ENCODE data around the gene TRIM44.
"Not testable (repeated sequence)": the region's sequence is repeated elsewhere in the genome, so short reads cannot be mapped to it uniquely, and the experiment has no call there.

TRIM44 gene

DNA sequence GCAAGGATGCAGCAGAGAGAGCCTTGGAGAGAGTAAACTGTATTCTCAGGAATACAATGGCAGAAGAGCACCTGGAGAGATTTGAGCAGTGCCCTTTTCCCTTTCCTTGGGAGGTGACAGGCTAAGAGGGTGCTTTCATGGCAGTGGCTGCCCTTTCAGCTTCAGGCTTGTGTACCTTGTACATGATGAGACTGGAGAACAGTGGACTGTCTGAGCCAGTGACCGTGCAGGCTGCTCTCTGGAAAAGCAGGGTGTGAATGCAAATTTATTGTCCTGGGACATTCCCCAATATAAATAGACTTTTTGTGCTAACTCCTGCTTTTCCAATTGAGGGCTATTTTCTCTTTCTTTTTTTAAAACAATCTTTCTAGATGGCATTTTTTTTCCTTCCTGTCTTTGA is 99.3 kb downstream of the TRIM44 start:
- DNase-seq = no peak

DNA sequence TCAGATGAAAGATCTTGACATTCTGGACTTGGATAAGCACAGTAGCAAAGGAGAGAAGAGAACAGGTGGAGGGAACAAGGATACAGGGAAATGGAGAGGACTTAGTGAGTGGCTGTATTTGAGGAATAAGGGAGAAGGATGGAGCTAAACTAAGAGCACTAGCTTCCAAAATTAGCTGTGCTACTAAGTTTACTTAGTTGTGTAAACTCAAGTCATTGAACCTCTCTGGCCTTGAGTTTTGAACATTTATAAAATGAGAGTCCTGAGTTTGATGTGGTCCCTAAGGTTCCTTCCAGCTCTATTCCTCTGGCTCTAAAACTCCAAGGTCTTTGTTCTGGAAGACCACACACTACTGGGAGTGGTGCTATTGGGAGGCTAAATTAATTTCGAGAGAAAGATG is 100.7 kb downstream of the TRIM44 start:
- no peak for DNase-seq

DNA sequence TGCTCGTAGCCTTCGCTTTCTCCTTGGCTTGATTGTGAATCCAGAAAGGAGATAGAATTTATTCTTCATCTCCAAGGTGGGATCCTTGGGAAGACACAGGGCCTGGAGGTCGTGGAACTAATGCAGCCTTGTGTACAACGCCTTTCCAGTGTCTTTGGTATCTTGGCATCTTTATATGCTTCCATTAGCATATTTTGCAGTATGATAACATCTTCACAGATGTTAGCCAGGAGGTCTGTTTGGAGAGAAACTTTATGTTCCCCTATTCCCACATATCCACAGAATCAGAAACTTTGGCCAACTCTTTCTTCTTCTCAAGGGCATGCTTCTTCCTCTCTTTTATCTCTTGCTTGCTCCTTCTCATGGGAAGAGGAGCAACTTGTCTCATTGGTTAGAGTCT is 101.2 kb downstream of the TRIM44 start:
- DNase-seq = no peak

DNA sequence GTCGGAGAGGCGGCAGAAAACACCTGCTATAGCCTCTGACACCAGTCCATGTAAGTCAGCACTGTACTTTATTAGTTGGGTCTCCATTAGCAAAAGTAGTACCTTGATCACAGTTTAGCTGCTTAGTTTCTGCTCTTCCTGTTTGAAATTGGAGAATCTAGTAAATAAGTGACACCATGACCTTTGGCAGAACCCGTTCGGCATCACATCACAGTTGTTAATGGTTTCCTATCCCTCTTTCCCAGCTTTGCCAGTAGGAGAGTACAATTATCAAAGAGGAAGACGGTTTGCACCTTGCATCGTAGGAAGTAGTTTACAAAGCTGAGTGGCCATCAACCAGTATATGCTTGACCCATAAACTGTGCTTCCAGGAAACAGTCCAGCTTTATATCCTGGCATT is 101.8 kb downstream of the TRIM44 start:
- DNase-seq = no peak

DNA sequence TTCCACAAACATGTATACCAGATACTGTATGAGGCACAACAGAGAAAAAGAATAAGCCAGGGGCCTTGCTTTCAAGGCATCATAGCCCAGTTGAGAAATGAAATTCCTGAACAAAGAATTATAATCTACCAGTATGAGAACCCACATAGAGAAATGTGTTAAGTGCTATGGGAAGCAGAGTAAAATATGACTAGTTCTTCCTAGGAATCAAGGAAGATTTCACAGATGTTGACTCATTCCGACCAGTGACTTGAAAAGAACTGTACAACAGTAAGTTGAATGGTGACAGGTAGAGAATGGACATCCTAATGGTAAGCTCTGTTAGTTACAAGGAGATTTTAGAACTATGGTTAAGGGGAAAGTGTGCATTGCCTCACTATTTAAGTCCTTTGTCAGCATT is 102.6 kb downstream of the TRIM44 start:
- DNase-seq = no peak

DNA sequence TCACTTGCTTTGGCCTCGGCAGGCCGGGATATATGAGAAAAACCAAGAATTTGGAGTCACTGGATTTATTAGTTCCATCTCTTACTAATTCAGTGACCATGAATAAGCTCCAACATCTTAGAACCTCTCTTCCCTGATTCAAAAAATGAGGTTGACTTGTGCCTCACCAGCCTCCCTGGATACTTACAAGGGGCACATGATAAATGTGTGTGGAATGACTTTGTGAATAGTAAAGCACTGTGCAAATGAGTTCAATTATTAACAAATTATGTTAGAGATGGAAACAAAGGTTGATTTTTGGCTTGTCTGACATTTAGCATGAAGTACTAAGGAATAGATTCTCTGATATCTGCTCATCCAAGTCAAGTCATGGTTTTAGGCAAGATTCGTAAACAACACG is 104.1 kb downstream of the TRIM44 start:
- no peak for DNase-seq

DNA sequence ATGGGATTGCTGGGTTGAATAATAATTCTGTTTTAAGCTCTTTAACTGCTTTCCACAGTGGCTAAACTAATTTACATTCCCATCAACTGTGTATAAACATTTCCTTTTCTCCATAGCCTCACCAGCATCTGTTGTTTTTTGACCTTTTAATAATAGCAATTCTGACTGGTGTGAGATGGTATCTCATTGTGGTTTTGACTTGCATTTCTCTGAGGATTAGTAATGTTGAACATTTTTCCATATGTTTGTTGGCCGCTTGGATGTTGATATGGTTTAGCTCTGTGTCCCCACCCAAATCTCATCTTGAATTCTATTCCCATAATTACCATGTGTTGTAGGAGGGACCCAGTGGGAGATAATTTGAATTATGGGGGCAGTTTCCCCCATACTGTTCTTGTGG is 107.8 kb downstream of the TRIM44 start:
- not testable (repeated sequence) for DNase-seq

DNA sequence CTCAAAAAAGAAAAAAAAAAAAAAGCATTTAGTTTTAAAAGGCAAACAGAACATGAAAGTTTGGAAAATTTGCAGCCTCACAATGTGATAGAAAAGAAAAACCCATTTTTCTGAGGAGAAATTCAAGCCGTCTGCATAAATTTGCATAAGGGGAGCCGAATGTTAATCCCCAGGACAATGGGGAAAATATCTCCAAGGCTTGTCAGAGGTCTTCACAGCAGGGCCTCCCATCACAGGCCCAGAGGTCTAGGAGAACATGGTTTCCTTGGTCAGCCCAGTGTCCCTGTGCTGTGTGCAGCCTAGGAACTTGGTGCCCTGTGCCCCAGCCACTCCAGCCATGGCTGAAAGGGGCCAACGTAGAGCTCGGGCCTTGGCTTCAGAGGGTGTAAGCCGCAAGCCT is 109.1 kb downstream of the TRIM44 start:
- no peak for DNase-seq

DNA sequence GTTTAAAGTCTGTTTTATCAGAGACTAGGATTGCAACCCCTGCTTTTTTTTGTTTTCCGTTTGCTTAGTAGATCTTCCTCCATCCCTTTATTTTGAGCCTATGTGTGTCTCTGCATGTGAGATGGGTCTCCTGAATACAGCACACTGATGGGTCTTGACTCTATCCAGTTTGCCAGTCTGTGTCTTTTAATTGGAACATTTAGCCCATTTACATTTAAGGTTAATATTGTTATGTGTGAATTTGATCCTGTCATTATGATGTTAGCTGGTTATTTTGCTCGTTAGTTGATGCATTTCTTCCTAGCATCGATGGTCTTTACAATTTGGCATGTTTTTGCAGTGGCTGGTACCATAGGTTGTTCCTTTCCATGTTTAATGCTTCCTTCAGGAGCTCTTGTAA is 114.7 kb downstream of the TRIM44 start:
- DNase-seq = not testable (repeated sequence)

DNA sequence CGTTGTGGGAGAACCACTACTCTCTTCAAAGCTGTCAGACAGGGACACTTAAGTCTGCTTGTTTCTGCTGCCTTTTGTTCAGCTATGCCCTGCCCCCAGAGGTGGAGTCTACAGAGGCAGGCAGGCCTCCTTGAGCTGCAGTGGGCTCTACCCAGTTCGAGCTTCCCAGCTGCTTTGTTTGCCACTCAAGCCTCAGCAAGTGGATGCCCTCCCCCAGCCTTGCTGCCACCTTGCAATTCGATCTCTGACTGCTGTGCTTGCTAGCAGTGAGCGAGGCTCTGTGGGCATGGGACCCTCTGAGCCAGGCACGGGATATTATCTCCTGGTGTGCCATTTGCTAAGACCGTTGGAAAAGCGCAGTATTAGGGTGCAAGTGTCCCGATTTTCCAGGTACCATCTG is 116.4 kb downstream of the TRIM44 start:
- DNase-seq = not testable (repeated sequence)

DNA sequence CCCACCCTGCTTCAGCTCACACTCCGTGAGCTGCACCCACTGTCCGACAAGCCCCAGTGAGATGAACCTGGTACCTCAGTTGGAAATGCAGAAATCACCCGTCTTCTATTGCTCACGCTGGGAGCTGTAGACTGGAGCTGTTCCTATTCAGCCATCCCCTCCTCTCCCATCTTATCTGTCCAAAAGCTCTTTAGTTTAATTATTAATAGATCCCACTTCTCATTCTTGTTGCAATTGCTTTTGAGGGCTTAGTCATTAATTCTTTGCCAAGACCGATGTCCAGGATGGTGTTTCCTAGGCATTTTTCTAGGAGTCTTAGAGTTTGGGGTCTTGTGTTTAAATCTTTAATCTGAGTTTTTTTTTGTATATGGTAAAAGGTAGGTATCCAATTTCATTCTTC is 116.8 kb downstream of the TRIM44 start:
- no peak for DNase-seq

DNA sequence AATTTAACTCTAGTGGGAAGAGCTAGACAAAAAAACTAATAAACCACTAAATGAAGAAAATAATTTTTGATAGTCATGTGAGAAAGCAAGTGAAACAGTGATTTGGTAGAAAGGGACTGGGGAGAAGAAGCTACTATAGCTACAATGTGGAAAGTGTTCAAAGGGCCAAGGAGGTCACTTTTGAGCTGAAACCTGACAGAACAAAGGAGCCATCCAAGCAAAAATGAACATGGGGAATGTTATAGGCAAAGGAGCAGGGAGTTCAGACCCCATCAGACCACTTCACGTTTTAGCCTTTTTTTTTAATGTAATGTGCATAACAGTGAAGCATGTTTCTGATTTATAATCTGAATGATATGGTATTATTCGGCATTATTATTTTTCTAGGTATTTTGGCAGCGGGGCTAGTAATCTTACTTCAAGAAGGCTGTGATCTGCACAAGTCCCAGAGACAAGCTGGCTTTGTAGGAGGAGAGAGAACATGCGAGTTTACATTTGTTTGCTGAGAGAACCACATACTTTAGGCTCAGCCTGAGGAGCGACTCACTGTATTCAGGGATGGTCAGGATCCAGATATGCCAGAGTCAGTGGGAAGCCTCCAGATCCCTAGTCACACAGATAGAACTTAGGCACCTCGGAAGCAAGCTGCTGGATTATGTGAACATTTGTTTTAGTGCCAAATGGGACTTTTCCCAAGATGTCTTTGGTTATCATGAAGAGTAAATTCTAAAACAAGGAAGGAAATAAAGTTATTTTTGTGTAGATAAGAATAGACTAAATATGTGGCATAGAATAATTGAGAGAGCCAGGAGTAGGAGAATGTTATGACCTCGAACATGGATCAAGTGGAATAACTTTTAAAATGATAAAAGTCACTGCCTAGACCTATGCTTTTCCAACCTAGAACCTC is 118.6 kb downstream of the TRIM44 start:
- DNase-seq = no peak

DNA sequence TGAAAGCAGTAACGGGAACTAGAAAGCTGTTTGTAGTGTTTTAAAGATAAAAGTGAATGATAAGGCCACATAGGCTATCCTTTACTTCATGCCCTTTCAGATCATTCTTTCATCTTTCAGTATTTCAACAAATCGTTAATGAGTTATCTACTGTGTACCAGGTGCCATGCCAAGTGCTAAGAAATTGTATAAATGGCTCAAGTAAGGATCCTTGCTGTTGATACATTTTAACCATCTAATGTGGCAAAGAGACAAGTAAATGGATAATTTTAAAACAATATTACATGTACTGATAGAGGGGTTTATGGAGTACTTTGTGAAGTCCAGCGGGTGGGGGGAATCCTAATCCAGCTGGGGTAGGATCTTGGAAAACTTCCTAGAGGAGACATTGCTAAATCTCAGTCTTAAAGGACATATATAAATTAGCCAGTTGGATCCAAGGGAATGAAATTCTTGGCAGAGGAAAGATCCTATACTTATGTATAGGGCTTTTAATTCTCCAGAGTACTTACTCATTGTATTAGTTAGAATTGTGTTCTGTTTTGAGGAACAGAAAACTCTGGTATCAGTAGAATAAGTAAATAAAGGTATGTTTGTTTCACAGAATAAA is 119.4 kb downstream of the TRIM44 start:
- no peak for DNase-seq

DNA sequence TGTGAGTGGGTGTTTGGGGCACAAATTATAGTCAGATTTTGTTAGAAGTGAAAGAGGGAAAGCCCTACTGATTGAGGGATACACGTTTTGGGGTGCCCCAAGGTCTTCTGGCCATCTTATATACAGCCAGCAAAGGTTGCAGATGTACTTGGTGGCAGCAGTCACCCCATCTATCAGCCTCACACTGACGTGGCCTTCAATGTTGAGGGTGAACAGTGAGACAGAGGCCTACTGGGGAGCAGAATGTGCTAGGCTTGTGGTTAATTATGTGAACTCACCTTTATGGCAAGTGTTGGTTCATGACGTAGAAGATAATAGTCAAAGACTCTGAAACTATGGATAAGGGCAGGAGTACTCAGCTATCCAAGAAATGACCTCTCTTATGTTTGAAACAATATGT is 121.2 kb downstream of the TRIM44 start:
- no peak for DNase-seq

DNA sequence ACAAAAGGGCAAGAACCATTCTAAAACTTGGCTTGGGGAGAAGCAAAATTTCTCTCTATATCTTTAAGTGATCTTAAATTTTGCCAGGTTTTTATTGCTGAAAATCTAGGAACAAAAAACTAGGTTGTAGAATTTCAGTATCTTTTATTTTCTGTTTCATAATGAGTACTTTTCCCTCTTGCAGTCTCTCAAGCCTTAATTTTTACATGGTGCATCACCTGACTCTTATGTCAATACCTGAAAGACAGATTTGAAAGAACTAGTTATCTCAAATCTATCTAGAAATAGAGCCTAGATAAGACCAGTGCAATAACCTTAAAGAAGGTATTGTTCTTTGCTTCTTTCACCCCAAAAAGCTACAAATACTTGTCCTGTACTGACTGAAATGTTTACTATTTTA is 122.1 kb downstream of the TRIM44 start:
- DNase-seq = no peak

DNA sequence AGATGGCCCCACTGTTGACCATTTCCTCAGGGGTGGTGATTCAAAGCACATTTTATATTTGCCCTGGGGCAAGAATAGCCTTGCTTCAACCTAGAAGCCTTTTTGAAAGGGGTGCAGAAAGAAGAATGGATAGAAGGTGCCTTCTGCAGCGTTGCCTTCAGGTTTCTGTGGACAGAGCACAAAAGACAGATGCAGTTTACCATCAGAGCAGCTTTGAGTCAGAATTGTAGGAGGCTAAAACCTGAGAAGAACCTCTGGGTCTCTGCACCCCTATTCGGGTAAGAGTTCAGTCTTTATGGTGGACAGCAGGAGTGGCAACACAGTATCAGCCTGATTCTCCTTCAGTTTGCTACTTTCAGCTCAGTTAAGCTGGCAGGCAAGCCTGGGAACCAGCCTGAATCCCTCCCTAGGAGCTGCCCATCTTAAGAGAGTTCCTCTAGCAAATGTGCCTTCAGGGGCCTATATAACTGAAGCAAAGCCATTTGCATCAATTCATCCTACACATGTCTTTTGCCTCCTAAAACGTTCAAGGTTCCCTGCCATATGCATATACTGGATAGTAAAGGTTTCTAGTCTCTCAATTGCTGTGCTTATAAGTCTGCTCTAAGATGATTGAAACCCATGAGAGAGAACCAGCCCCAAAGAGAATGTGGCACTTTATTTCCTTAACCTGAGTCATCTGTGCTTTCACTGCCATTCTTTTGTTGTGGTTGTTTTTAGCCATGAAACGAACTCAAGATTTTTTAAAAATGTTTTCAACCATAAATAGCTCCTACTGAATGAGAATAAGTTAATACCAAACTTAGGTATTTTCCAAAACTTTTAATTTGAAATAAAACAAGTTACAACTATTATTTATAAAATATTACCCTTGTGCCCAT is 123.0 kb downstream of the TRIM44 start:
- no peak for DNase-seq

DNA sequence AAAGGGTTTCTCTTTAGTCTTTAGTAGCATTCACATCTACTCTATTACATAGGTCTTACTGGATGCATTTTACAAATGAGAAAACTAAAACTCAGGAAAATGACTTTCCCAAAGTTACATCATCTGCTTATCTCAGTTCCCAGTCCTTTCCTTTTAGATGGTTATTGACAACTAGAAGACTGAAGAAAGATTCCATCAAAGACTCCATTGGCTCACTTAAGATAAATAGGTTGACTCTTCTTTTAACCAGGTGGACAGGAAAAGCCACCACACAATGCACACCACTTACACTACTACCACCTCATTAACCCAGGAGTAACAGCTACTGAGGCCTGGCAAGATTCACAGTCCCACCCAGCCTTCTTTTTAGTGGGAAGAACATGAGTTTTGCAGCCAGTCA is 123.6 kb downstream of the TRIM44 start:
- DNase-seq = no peak

DNA sequence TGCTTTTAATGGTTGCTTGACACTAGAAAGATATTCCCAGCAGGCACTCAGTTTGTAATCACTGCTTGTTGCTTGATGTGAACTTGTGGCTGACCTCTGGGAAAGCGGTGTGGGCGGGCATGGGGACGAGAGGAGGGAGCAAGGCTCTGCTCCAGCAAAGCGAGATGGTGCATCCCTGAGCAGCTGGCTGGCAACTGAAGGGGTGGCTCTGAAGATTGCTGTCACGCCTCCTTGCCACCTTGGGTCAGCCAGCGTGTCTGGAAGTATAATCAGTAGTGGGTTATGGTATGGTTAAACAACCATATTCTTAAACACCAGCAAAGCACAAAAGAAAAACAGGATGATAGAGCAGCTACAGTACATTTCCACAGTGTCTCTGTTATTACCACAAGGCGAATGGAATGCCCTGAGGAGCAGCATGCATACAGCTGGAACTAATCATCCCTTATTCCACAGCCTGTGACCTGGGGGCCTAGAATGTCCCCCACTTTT is 124.5 kb downstream of the TRIM44 start:
- no peak for DNase-seq

DNA sequence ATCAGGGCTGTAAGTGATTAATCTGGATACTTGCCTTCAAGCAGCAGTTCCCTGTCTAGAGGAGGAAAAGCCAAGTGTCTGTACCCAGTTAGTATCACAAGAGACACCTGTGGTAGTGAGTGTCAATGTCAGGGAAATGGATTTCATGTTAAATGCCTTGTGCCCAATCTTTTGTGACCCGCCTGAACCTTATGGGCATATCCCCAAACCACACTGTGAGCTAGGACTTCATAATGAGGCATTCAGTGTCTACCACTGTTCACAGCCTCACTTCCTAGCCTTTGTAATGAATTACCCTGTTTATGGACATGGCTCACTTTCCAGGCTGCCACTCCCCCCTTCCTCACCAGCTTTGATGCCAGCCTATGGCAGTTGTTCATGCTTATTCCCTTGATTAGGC is 125.1 kb downstream of the TRIM44 start:
- DNase-seq = no peak

DNA sequence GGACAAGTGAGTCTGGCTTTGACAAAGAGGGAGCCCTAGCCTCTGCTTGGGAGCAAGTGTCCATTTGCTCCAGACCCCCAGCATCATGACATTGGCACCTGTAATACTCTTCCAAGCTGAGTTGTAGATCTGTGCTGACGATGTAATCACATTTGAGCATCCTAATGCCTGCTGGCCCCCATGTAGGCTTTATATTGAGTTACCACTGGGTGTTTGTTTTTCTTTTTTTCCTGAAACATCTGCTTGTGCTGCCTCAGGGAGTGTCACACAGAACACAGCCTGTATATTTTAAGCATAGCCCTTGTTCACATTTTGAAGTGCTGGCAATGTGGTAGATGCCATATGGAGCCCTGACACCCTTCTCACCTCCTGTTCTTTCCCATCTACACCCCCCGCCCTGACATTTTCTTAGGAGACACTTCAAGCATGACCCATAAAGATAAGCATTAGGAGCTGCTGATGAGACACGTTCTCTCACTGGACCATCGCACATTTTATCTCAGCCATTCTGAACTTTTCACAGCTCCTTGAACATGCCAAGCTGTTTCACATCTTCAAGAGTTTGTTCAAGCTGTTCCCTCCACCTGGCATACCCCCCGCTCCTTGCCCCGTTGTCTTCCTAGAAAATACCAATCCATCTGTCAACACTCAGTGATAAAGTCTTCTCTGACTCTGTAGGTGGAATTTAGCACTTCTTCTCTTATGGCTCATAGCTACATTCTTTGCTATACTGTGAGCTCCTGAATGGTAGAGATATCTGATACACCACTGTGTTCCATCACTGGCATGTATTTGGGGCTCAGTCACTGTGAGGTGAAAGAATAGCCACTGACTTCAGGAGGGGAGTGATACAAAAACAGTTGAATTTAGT is 128.7 kb downstream of the TRIM44 start:
- no peak for DNase-seq

DNA sequence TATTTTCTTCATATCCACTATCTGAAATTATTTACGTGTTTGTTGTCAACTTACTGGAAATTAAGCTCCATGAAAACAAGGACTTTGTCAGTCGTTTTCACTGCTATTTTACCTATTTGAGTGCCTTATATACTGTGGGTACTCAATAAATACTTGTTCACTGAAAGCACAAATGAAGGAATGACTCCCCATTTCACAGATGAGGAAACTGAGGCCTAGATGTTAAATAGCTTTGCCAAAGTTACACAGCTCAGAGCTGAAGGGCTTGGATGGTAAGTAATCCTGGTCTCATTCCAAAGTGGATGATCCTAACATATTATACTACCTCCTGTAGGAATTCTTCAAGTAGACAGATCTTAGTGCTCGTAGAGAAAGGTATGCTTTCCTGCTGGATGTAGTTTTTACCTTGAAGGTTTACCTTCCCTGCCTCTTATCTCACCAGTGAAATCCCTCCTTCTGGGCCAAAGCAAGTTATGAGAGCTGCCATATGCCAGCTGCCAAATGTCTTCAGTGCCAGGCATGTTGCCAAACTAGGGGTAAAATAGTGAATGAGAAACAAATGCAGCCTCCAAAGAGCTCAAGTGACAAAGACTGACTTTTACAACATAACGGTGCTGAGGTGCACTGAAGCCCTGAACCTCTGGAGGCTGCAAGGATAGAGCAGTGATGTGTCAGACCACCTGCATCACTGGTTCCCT is 129.7 kb downstream of the TRIM44 start:
- DNase-seq = no peak

DNA sequence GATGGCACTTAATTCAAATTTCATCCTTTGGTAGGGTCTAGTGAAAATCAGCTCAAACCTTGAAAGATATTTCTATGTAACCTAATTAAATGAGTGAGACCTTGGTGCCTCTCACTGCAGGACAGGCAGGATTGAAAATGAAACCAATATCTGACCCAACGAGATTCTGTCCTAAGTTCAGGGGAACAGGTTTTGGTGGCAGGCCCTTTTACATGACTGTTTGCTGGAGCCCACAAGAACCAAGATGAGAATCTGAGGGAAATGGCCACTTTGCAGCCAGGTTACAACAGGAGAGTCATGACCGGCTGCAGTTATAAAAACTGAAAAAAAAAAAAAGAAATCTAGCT is 130.2 kb downstream of the TRIM44 start:
- no peak for DNase-seq

Measured in activated CD4-positive, alpha-beta T cell treated with anti-CD3 and anti-CD28 coated beads for 1 hour (primary cell).